ENCODE data around the gene CEP20. TPM values are rescaled to one million over a fixed set of nuclear protein-coding genes. Genes with fewer than 3 reads are reported as not detected.

The CEP20 gene
- total RNA-seq, 1 donor: 55.8 TPM

DNA sequence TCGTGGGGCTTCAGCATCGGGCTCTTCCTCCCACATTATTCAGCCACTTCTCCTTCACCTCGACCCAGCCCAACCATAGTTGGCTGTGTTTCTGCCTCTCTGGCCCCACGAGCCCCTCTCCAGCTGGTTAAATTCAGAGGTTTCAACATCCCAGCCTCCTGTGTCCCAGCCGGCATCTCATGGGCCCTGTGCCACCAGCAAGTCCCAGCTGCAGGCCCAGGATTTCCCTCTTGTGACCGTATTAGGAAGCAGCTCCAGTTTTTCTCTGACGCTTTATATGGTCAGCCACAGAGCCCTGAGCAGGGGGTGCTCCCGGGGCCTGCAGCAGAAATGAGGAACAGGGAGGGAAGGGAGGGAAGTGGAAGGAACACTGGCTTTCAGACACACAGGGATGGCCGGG is 58.9 kb downstream of the CEP20 start:
- TF ChIP-seq, protein P1, sequence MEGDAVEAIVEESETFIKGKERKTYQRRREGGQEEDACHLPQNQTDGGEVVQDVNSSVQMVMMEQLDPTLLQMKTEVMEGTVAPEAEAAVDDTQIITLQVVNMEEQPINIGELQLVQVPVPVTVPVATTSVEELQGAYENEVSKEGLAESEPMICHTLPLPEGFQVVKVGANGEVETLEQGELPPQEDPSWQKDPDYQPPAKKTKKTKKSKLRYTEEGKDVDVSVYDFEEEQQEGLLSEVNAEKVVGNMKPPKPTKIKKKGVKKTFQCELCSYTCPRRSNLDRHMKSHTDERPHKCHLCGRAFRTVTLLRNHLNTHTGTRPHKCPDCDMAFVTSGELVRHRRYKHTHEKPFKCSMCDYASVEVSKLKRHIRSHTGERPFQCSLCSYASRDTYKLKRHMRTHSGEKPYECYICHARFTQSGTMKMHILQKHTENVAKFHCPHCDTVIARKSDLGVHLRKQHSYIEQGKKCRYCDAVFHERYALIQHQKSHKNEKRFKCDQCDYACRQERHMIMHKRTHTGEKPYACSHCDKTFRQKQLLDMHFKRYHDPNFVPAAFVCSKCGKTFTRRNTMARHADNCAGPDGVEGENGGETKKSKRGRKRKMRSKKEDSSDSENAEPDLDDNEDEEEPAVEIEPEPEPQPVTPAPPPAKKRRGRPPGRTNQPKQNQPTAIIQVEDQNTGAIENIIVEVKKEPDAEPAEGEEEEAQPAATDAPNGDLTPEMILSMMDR (IDR thresholded peaks at IDR 0.05; ENCODE audit: insufficient read depth, low read length): no peak
- peak; percentile 25 for DNase-seq (ENCODE audit: low read depth)
- no peak overlapping the region for H3K4me3 ChIP-seq (ENCODE audit: low read depth, low read length)

DNA sequence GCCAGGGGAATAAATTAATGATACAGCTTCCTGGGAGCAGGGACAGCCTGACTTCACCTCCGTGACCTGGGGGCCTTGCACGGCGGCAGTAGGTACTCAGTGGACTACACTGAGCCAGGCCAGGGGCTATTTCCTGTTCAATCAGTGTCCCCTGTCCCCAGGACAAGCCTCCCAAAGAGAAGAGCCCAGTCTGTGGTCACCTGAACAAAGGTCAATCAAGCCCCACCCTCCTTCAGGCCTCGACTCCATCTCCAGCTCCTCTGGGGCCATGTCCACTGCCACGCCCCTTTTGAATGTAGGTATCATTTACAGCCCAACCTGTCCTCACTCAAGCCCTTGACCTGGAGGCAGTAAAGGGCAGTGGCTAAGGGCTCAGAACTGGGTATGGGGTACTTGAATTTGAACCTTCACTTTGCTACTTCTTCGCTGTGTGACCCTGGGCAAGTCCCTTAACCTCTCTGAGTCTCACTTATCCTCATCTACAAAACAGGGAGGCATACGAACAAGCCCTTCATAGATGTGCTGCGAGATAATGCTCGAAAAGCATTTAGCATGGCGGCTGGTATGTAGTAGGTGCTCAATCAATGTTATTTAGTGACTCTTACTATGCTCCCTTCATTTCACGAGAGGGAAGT is 60.6 kb downstream of the CEP20 start:
- DNase-seq (ENCODE audit: low read depth): no peak
- H3K4me3 ChIP-seq (ENCODE audit: low read depth, low read length): no peak overlapping the region
- TF ChIP-seq, protein P1 (IDR thresholded peaks at IDR 0.05; ENCODE audit: insufficient read depth, low read length): no peak

DNA sequence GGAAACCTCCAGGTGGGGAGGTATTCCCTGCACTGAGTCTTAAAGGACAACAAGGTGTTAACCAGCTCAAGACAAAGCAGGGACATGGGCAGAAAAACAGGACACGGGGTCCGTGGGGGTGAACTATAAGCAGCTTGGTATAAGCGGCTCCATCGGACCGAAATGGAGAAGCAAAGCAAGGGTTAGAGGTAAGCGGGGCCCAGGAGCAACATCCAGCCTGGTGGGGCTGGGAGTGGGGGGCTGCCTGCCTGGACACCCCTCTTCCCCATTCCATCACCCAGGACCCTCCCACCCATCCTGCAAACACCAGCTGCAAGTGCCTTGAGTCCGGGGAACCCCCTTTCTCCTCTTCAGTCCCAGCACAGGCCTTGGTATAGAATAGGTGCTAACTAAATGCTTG is 61.1 kb downstream of the CEP20 start:
- no peak for DNase-seq (ENCODE audit: low read depth)
- TF ChIP-seq, protein P1 (IDR thresholded peaks at IDR 0.05; ENCODE audit: insufficient read depth, low read length): no peak
- no peak overlapping the region for H3K4me3 ChIP-seq (ENCODE audit: low read depth, low read length)

DNA sequence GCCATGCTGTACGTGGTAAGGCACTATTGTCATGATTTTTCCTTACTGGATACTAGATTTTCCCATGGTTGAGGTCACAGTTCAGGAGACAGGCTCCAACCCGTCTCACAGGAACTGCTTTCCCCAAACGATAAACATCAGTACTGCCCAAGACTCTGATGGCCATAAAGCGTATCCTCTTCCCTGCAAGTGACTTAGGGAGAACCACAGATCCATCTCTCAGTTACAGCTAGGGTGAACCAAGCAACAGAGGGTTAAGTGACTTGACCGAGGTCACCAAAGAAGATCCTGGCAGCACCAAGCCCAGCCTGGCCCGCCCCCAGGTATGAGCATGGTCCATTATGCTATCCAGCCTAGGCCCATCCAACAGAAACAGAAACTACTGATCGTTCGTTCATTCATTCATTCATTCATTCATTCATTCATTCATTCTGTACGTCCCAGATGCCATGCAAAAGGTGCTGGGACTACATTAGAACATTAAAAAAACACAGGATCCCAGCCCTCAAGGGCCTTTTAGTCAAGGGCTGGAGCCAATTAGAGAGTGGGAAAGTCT is 62.6 kb downstream of the CEP20 start:
- H3K4me3 ChIP-seq (ENCODE audit: low read depth, low read length): no peak overlapping the region
- TF ChIP-seq, protein P1 (IDR thresholded peaks at IDR 0.05; ENCODE audit: insufficient read depth, low read length): no peak
- DNase-seq (ENCODE audit: low read depth): no peak

DNA sequence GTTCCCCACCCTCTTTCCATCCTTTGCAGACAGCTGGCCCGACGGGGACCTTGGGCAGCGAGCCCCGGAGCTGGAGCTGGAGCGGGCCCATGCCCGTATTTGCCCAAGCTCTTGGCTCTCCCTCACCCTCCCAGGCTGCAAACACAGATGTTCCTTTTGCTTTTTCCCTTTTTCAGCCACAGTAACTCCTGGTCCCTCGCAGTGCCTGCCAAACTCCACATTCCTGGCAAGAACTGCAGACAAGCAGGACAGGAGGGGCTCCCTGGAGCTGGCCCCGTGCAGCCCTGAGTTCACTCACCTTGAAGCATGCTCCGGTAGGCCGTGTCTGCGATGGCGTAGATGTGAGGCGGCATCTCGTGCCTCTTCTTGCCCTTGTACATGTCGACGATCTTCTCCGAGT is 65.4 kb downstream of the CEP20 start:
- TF ChIP-seq, protein P1 (IDR thresholded peaks at IDR 0.05; ENCODE audit: insufficient read depth, low read length): no peak
- DNase-seq (ENCODE audit: low read depth): no peak
- H3K4me3 ChIP-seq (ENCODE audit: low read depth, low read length): no peak overlapping the region

DNA sequence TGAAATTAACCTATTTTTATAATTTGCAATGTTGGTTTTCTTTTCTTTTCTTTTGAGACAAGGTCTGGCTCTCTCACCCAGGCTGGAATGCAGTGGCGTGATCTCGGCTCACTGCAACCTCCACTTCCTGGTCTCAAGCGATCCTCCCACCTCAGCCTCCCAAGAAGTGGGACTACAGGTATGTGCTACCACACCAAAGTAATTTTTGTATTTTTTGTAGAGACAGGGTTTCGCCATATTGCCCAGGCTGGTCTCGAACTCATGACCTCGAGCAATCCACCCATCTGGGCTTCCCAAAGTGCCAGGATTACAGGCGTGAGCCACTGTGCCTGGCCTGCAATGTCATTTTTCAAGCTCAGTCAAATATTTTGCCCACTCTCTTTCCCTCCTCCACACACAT is 67.6 kb downstream of the CEP20 start:
- TF ChIP-seq, protein P1 (IDR thresholded peaks at IDR 0.05; ENCODE audit: insufficient read depth, low read length): no peak
- H3K4me3 ChIP-seq (ENCODE audit: low read depth, low read length): no peak overlapping the region

DNA sequence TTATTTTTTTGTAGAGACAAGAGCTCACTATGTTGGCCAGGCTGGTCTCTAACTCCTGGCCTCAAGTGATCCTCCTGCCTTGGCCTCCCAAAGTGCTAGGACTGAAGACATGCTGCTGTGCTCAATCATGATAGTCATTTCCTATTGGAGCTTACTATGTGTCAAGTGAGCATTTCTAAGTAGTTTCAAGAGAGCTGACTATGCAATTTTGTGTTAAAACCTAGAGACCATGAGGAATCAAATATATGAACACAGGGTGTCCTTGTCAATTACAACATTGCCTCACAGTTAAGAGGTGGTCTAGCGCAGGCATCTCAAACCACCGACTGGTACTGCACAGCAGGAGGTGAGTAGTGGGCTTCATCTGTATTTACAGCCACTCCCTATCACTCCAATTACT is 69.4 kb downstream of the CEP20 start:
- TF ChIP-seq, protein P1 (IDR thresholded peaks at IDR 0.05; ENCODE audit: insufficient read depth, low read length): no peak
- H3K4me3 ChIP-seq (ENCODE audit: low read depth, low read length): no peak overlapping the region
- no peak for DNase-seq (ENCODE audit: low read depth)

More for the DNA sequence above, 67.6 kb downstream of the CEP20 start:
- no peak for DNase-seq (ENCODE audit: low read depth)
